HEK293 (cell line): ENCODE data around the gene DDTL.

Source experiments
- CTCF ChIA-PET: fragments of 350-600 bp; formaldehyde crosslinking; extraction: SDS; loops from one replicate; lab custom pipeline; 2021; ENCODE audit warnings: antibody characterized with exemption; lab: Yijun Ruan, JAX
- POLR2A ChIA-PET: fragments of 300-600 bp; formaldehyde crosslinking; extraction: SDS; loops from one replicate; lab custom pipeline; 2020; ENCODE audit warnings: antibody characterized with exemption, inconsistent platforms; lab: Yijun Ruan, JAX
- H3K27ac ChIP-seq: fragments of 200-500 bp; sonication (Bioruptor generic); 2 replicates; pipeline ENCODE4 v1.5.1; 2014; ENCODE audit warnings: low read depth, low read length, control low read depth, inconsistent platforms; ENCODE audit errors: extremely low read depth
- H3K36me3 ChIP-seq, 2 experiments: fragments of 200-500 bp in 1 of 2; sonication (Bioruptor generic) in 1 of 2; 1 replicate in 1 of 2; 2 replicates in 1 of 2; pipeline ENCODE4 v1.5.1; 2014 to 2017; ENCODE audit warnings: inconsistent platforms in 2 of 2, low read length in 2 of 2; ENCODE audit not compliant: control insufficient read depth in 2 of 2, insufficient read depth in 1 of 2
- H3K4me1 ChIP-seq: fragments of 200-500 bp; sonication (Bioruptor generic); 2 replicates; pipeline ENCODE4 v1.5.1; 2014; ENCODE audit warnings: mild to moderate bottlenecking, low read length, inconsistent platforms; ENCODE audit not compliant: control insufficient read depth, insufficient read depth
- H3K4me3 ChIP-seq: 2 replicates; pipeline ENCODE4 v1.5.1; 2011; ENCODE audit warnings: low read depth, mild to moderate bottlenecking, control low read depth, low read length, moderate library complexity
- H3K9me3 ChIP-seq: fragments of 200-500 bp; sonication (Bioruptor generic); 2 replicates; pipeline ENCODE4 v1.5.1; 2014; ENCODE audit warnings: low read depth, low read length, inconsistent platforms; ENCODE audit not compliant: control insufficient read depth, insufficient read depth
- GLI2 ChIP-seq: fragments of 450-650 bp; formaldehyde crosslinking; IDR thresholded peaks from 2 replicates; pipeline ENCODE4; 2017; ENCODE audit warnings: missing biosample characterization, missing genetic modification characterization, low read depth, borderline replicate concordance
- MYNN ChIP-seq: fragments of 450-650 bp; formaldehyde crosslinking; IDR thresholded peaks from 2 replicates; pipeline ENCODE4 v1.5.1; 2016; ENCODE audit warnings: missing biosample characterization, missing genetic modification characterization, borderline replicate concordance
- OVOL3 ChIP-seq: fragments of 450-650 bp; formaldehyde crosslinking; IDR thresholded peaks from 2 replicates; pipeline ENCODE4 v1.5.1; 2016; ENCODE audit warnings: missing biosample characterization, missing genetic modification characterization
- ZNF10 ChIP-seq: fragments of 450-650 bp; formaldehyde crosslinking; IDR thresholded peaks from 2 replicates; pipeline ENCODE4 v1.5.1; 2017; ENCODE audit warnings: missing biosample characterization, missing genetic modification characterization
- ZNF140 ChIP-seq: fragments of 450-650 bp; formaldehyde crosslinking; IDR thresholded peaks from 2 replicates; pipeline ENCODE4 v1.5.1; 2016; ENCODE audit warnings: missing biosample characterization, missing genetic modification characterization
- ZNF146 ChIP-seq: fragments of 450-650 bp; formaldehyde crosslinking; IDR thresholded peaks from 2 replicates; pipeline ENCODE4 v1.5.1; 2016; ENCODE audit warnings: missing biosample characterization, missing genetic modification characterization
- ZNF169 ChIP-seq: fragments of 450-650 bp; formaldehyde crosslinking; IDR thresholded peaks from 2 replicates; pipeline ENCODE4 v1.5.1; 2016; ENCODE audit warnings: missing biosample characterization, missing genetic modification characterization
- ZNF221 ChIP-seq: fragments of 450-650 bp; formaldehyde crosslinking; IDR thresholded peaks from 2 replicates; pipeline ENCODE4 v1.5.1; 2017; ENCODE audit warnings: missing biosample characterization, missing genetic modification characterization, borderline replicate concordance
- ZNF23 ChIP-seq: fragments of 450-650 bp; formaldehyde crosslinking; IDR thresholded peaks from 2 replicates; pipeline ENCODE4 v1.5.1; 2016; ENCODE audit warnings: missing biosample characterization, missing genetic modification characterization, borderline replicate concordance
- ZNF311 ChIP-seq: fragments of 450-650 bp; formaldehyde crosslinking; IDR thresholded peaks from 2 replicates; pipeline ENCODE4 v1.5.1; 2017; ENCODE audit warnings: missing biosample characterization, missing genetic modification characterization, borderline replicate concordance
- ZNF324 ChIP-seq: fragments of 450-650 bp; formaldehyde crosslinking; IDR thresholded peaks from 2 replicates; pipeline ENCODE4 v1.5.1; 2016; ENCODE audit warnings: missing biosample characterization, missing genetic modification characterization
- ZNF514 ChIP-seq: fragments of 450-650 bp; formaldehyde crosslinking; IDR thresholded peaks from 2 replicates; pipeline ENCODE4 v1.5.1; 2016; ENCODE audit warnings: missing biosample characterization, missing genetic modification characterization
- ZNF560 ChIP-seq: fragments of 450-650 bp; formaldehyde crosslinking; IDR thresholded peaks from 2 replicates; pipeline ENCODE4 v1.5.1; 2017; ENCODE audit warnings: missing biosample characterization, missing genetic modification characterization, borderline replicate concordance
- ZNF621 ChIP-seq: fragments of 450-650 bp; formaldehyde crosslinking; IDR thresholded peaks from 2 replicates; pipeline ENCODE4 v1.5.1; 2017; ENCODE audit warnings: missing biosample characterization, missing genetic modification characterization
- ZNF664 ChIP-seq: fragments of 450-650 bp; formaldehyde crosslinking; IDR thresholded peaks from 2 replicates; pipeline ENCODE4 v1.5.1; 2016; ENCODE audit warnings: missing biosample characterization, missing genetic modification characterization
- ZNF707 ChIP-seq: fragments of 450-650 bp; formaldehyde crosslinking; IDR thresholded peaks from 2 replicates; pipeline ENCODE4 v1.5.1; 2016; ENCODE audit warnings: missing biosample characterization, missing genetic modification characterization
- ZNF791 ChIP-seq: fragments of 450-650 bp; formaldehyde crosslinking; IDR thresholded peaks from 2 replicates; pipeline ENCODE4 v1.5.1; 2016; ENCODE audit warnings: missing biosample characterization, missing genetic modification characterization
- ZSCAN23 ChIP-seq: fragments of 450-650 bp; formaldehyde crosslinking; IDR thresholded peaks from 2 replicates; pipeline ENCODE4 v1.5.1; 2016; ENCODE audit warnings: missing biosample characterization, missing genetic modification characterization
- TF ChIP-seq, protein P1 (sequence below): fragments of 450-650 bp; formaldehyde crosslinking; IDR thresholded peaks from 2 replicates; pipeline ENCODE4 v1.5.1; 2016; ENCODE audit warnings: missing biosample characterization, missing genetic modification characterization
- TF ChIP-seq, protein P2 (sequence below): fragments of 450-650 bp; formaldehyde crosslinking; IDR thresholded peaks from 2 replicates; pipeline ENCODE4 v1.5.1; 2016; ENCODE audit warnings: missing biosample characterization, missing genetic modification characterization

Gene DDTL

DNA sequence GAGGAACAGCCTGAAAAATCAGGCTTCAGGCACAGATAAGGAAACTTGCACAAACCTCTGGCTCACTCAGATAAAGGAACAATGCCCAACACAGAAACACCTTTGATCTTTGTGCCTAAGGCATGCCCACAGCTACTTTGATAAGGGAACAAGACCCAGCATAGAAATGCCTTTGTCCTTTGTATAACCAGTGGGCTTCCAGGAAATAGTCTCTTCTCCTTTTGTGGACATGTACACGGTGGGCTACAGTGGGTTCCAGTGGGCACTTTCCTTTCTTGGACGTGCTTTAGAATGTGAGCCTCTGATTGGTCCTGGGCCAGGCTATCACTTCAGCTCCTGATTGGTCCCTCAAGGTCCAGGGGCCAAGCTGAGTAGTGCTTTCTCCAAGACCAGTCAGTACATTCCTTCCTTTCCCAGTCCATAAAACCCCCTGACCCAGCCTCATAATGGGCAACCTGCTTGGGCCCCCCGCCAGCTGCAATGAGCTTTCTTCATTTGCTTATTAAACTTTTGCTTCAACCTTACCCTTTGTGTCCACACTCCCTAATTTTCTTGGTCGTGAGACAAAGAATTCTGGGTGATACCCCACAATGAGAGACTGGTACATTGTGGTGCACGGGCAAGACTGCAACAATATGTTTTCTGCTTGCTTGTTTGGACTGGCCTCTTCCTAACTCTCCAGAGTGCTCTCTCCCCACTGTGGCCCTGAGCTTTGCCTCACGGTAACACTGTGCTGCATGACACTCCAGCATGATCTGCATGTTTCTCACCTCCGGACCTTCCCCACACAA is 42.7 kb downstream of the DDTL start:
- Histone ChIP-seq H3K27ac (no peak overlapping the region), H3K4me3 (no peak overlapping the region), H3K36me3 (no peaks in the 10 kb centered on the region), H3K9me3 (no peaks in the 10 kb centered on the region), H3K4me1 (no peaks in the 10 kb centered on the region)
- ChIA-PET POLR2A (no interaction called here), CTCF (interaction anchor here (0.7 to 2.1 kb wide), 3 partner anchors 147 to 400 kb away, joined by 3 to 16 read pairs (median 4); no protein-coding TSS in a partner anchor)
- TF ChIP-seq ZNF707 (no peak), ZNF664 (no peak), MYNN (no peak), ZNF311 (tag by site-specific recombination) (no peak), ZNF10 (tag by site-specific recombination) (no peak), GLI2 (tag by site-specific recombination) (no peak), ZNF221 (no peak), ZNF146 (tag by site-specific recombination) (no peak), ZNF140 (tag by site-specific recombination) (no peak), ZNF791 (tag by site-specific recombination) (no peak), ZSCAN23 (no peak), OVOL3 (tag by site-specific recombination) (no peak), ZNF621 (tag by site-specific recombination) (no peak)
- TF ChIP-seq, protein P1, sequence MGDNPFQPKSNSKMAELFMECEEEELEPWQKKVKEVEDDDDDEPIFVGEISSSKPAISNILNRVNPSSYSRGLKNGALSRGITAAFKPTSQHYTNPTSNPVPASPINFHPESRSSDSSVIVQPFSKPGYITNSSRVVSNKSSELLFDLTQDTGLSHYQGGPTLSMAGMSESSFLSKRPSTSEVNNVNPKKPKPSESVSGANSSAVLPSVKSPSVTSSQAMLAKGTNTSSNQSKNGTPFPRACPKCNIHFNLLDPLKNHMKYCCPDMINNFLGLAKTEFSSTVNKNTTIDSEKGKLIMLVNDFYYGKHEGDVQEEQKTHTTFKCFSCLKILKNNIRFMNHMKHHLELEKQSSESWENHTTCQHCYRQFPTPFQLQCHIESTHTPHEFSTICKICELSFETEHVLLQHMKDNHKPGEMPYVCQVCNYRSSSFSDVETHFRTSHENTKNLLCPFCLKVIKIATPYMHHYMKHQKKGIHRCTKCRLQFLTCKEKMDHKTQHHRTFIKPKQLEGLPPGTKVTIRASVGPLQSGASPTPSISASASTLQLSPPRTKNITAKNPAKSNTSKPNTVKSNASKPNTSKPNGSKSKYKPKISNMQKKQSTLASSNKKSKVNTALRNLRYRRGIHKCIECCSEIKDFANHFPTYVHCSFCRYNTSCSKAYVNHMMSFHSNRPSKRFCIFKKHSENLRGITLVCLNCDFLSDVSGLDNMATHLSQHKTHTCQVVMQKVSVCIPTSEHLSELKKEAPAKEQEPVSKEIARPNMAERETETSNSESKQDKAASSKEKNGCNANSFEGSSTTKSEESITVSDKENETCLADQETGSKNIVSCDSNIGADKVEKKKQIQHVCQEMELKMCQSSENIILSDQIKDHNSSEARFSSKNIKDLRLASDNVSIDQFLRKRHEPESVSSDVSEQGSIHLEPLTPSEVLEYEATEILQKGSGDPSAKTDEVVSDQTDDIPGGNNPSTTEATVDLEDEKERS (tag by site-specific recombination), result no peak

DNA sequence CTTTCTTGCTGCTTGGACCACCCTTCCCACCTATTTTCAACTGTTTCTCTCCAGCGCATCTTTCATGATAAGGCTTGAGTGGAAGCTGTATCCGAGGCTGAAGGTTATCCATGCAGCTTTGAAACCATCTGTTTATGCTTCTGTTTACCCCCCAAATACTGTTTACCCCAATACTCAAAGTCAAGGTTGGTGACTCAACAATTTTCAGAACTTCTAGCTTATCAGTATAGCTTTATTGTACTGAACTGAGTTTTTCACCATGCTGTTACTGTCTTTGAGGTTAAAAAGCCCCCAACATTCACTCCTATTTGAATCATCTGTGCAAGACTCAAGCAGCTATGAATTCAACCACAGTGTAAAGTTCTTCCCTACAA is 43.3 kb downstream of the DDTL start:
- no peaks in the 10 kb centered on the region; a peak in 1 of 3 replicates for H3K36me3 ChIP-seq
- H3K27ac ChIP-seq, result no peak overlapping the region
- no peaks in the 10 kb centered on the region for H3K4me1 ChIP-seq
- ChIA-PET CTCF (interaction anchor here (0.7 to 2.1 kb wide), 3 partner anchors 146 to 399 kb away, joined by 3 to 16 read pairs (median 4); no protein-coding TSS in a partner anchor), POLR2A (interaction anchor here (1.2 kb wide), 2 partner anchors 94 to 116 kb away, joined by 3 to 6 read pairs; partner anchors contain the start of gene MIF)
- no peaks in the 10 kb centered on the region for H3K9me3 ChIP-seq
- TF ChIP-seq ZNF169, result no peak
- TF ChIP-seq ZNF560 (tag by site-specific recombination), result no peak
- TF ChIP-seq, protein P2, sequence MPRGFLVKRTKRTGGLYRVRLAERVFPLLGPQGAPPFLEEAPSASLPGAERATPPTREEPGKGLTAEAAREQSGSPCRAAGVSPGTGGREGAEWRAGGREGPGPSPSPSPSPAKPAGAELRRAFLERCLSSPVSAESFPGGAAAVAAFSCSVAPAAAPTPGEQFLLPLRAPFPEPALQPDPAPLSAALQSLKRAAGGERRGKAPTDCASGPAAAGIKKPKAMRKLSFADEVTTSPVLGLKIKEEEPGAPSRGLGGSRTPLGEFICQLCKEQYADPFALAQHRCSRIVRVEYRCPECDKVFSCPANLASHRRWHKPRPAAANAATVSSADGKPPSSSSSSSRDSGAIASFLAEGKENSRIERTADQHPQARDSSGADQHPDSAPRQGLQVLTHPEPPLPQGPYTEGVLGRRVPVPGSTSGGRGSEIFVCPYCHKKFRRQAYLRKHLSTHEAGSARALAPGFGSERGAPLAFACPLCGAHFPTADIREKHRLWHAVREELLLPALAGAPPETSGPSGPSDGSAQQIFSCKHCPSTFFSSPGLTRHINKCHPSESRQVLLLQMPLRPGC, result no peak
- no peak for TF ChIP-seq ZNF324 (tag by site-specific recombination)
- TF ChIP-seq ZNF23 (tag by site-specific recombination), result no peak
- TF ChIP-seq ZNF514, result no peak
- H3K4me3 ChIP-seq, result no peak overlapping the region
